Activated CD8-positive, alpha-beta memory T cell treated with anti-CD3 and anti-CD28 coated beads for 1 hour (primary cell): ENCODE data around the gene SLC45A3.

Experiments
- DNase-seq, 2 donors: peaks; one replicate each; pipeline ENCODE4 v3.0.0-alpha.2; 2020; ENCODE audit warnings: low read depth in 1 of 2; ENCODE audit errors: extremely low read depth in 1 of 2

Gene SLC45A3

DNA sequence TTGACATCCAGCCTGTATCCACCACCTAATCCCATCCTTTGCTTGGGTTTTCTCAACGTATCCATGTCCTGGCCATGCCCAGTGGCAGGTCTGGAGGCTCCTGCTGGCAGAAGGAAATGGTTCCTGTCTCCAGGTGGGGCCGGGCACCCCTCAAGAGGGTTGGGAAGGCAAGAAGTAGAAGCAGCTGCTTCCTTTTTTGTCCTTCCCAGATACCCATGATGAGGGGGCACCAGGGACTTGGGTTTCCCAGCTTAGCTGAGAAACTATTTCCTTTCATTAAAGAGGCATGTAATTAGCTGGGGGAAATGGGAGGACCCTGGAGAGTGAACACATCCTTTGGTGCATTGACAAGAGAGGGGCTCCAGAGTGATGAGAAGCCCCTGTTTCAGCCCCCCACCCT, 21.1 kb upstream of the SLC45A3 start:
- DNase-seq = no peak

DNA sequence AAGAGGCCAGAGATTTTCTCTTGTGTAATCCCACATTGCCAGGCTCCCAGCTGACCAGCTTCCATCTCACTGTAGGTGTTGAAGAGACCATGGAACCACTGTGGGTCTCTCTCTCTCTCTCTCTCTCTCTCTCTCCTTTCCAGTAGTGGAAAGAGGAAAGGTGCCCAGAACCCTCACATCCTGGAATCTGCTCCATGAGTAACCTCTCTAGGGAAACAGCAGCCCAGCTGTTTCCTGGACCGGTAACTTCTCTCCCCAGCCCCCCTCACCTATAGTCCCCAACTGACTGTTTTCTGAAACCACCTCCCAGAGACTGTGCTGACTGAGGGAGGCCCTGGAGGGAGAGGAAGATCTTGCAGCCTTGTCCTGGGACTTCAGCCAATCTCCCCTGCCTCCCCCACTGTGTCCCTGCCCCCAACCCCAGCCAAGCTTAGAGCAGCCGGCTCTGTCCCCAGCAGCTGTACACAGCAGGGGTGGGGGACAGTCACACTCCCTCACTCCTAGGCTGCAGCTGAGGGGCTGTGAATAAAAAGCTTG, 20.6 kb upstream of the SLC45A3 start:
- DNase-seq = no peak

GRCh38 chr1:205699416-205699815, 19.1 kb upstream of the SLC45A3 start:
- DNase-seq = no peak

DNA sequence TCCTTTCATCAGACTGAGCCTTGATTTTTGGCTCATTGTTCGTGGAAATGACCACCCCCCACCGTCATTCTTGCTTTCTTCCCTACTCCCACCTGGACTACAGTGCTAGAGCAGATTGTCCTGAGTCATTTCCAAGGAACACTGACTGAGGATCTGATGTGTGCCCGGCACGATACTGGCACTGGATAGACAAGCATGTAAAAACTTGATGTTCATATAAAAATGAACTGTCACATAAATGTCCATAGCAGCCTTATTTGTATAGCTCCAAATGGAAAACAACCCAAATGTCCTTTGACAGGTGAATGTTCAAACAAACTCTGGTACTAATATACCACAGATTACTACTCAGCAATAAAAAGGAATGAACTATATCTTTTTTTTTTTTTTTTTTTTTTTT, 18.6 kb upstream of the SLC45A3 start:
- DNase-seq = no peak

DNA sequence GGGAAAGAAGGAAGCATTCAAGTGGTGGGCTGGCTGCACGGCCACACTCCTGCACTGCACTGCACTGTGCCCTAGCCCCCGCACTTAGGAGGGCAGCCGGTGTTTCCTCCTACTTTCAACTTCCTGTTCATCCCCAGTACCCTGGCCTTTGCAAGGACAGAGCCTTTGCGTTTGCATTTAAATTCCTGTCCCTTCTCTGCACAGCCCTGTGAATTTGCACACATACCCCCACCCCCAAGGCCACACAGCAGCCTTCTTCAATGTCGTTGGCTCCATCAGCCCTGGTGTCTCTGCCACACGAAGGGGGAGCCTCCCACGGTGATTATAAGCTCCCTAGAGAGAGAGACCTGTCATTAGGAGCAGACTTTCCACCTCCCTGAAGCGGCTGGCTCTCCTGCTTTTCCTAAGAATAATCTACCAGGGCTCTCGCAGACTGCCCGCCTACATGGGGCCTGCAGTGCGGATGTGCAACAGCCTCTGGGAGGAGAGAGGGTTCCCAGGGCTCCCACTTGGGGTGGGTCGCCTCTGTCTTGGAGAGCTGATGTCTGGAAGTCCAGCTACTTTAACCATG, 13.2 kb upstream of the SLC45A3 start:
- DNase-seq = no peak

DNA sequence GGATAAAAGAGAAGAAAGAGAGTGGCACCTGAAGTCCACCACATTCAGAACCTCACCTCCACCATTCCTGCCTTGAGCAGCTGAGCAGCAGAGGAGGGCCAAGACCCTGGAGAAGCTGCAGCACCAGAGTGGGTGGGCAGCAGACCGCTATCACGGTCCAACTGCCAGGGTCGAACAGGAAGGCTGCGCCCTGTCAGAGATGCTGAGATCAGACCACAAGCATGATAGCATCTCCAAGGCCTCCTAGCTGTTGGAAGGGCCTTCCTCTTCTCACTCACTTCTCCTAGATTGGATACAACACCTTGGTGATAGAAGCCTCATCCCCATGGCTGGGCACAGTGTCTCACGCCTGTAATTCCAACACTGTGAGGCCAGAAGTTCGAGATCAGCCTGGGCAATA, 12.1 kb upstream of the SLC45A3 start:
- DNase-seq = no peak

- no peak for DNase-seq
These were observed 9.9 kb upstream of the SLC45A3 start for GRCh38 chr1:205690122-205690756.

GRCh38 chr1:205689479-205689878, 9.2 kb upstream of the SLC45A3 start:
- no peak for DNase-seq

GRCh38 chr1:205688171-205689080, 8.1 kb upstream of the SLC45A3 start:
- no peak for DNase-seq

DNA sequence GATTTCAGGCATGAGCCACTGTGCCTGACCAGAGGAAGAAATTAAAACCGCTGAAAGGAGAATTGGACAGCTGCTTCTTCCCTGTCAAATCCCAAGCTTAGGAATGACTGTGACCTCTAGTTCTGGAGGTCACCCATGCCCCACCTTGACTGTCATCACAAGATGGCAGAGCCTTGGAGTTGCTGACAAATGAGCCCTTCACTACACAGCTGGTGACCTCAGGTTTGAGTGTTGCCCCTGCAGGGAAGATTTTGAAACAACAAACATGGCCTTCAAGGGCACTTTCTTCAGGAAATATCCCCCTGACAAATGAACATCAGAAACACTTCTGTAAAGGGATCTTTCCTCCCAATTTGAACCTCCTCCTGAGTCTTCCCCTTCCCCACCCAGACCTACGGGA, 6.9 kb upstream of the SLC45A3 start:
- no peak for DNase-seq

- DNase-seq = no peak
These were observed 1.1 kb upstream of the SLC45A3 start for GRCh38 chr1:205681364-205681763.

DNA sequence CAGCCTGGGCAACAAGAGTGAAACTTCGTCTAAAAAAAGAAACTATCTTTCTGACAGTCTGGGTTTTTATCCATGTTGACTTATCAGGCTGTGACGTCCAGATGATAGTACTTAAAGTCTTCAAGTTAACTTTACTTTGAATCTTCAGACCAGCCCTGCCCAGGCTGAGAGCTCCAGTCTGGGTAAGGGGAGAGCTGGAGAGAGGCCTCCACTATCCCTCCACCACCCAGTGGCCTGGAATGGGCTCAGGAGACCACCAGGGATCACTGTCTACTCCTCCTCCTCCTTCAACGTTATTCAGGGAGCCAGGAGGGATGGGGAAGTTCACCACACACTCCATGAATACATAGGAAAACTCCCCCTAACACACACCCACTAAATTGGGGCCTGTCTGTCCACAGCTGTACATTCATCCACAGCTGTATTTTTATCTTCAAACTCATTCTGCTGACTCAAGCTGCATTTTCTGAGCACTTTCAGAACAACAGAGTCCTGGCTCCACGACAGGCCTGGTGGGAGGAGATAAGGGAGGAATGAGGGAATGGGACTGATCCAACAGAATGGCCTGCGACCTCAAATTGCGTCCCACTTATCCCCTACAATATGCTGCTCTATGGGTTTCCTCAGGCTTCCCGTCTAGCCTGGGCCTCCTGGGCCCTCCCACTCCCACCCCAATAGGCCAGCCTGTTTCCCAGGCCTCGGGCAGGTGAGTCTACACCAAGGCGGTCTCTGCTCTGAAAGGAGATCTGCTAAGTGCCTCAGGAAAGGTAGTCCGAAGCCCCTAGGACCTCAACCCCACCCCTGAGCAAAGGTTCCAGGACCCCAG, 1.8 kb downstream of the SLC45A3 start:
- DNase-seq = no peak

DNA sequence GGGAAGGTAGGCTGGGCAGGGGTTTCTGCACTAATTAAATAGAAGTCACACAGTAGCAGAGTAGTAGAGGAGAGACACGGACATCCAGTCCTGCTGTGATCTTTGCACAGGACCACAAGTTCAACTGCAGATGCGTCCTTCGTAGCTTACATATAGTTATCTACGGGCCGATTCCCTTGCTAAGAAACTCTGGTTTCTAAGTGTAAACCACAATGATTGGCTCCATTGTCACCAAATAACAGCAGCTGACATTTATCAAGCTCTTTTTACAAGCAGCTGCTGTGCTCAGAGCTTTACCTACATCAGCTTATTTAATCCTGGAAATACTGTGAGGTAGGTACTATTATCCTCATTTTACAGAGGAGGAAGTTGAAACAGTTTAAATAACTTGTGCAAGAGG, 3.1 kb downstream of the SLC45A3 start:
- no peak for DNase-seq

DNA sequence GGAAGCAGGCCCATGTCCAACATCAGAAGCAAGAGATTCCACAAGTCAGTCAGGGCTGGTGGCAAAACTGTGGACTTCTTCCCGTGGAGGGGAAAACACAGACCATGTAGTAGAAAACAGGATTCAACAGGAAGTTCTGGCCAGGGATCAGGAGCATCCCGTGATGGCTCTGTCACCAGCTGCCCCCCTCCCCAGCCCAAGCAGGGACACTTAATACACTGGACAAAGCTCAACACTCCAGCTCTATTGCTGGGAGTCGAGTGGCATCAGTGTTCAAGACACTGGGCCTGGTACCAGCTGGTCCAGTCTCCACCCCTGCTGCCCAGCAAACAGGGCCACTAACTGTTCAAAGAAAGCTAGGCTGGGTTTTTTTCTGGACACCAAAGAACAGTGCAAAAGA, 3.7 kb downstream of the SLC45A3 start:
- DNase-seq = no peak

DNA sequence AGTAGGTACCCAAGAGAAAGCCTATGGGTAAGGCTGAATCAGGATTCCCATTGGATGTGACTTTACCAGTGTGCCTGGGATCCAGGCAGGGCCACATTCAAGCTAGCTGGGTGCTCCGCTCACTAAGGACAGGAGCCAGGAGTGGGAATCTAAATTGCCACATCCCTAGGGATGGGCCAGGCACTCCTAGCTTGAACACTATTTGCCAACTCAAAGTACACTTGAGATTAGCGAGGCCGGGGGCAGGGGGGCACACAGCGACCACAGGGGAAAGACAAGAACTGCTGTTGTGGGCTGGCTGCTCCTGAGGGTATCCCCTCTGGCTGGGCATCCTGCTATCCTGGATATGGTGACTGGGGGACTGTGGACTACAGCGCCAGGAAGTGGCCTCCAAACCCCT, 4.3 kb downstream of the SLC45A3 start:
- no peak for DNase-seq

- no peak for DNase-seq
These were observed 5.1 kb downstream of the SLC45A3 start for GRCh38 chr1:205675247-205675646.

DNA sequence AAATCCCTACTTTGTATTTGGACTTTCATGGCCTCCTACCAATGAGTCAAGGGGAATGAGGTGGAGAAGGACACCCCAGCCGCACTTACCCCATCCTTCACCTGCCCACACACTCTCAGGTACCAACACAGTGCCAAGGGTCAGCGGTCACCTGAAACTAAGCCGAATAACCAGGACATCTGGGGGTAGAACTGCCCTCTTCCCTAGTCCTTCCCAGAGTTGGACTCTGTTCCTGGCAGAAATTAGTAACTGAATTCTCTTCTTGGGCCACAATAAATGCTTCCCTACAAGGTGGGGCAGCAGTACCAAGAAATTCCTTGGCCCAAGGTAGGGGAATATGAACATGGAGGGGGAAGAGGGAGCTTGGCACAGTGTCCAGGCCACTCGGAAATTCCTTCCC, 7.3 kb downstream of the SLC45A3 start:
- DNase-seq = no peak

DNA sequence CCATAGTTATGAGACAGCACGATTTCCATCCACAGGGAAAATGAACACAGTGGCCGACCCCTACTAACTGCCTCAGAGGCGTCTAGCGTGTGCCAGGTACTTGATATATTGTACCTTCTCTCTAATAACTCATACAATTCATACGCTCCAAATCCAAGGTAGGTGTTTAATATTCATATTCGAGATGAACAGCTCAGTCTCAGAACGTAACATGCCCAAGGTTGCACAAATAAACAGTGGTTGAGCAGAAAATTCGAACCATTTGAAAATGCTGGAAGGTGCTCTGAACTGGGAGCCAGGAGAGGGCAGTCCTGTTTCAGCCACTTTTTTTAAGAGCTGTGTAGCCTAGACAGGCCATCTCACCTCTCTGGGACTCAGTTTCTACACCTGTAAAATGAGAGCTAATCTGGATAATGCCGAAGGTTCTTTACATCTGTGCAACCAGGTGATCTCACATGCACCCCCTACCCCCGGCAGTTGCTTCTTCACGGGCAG, 7.9 kb downstream of the SLC45A3 start:
- no peak for DNase-seq

DNA sequence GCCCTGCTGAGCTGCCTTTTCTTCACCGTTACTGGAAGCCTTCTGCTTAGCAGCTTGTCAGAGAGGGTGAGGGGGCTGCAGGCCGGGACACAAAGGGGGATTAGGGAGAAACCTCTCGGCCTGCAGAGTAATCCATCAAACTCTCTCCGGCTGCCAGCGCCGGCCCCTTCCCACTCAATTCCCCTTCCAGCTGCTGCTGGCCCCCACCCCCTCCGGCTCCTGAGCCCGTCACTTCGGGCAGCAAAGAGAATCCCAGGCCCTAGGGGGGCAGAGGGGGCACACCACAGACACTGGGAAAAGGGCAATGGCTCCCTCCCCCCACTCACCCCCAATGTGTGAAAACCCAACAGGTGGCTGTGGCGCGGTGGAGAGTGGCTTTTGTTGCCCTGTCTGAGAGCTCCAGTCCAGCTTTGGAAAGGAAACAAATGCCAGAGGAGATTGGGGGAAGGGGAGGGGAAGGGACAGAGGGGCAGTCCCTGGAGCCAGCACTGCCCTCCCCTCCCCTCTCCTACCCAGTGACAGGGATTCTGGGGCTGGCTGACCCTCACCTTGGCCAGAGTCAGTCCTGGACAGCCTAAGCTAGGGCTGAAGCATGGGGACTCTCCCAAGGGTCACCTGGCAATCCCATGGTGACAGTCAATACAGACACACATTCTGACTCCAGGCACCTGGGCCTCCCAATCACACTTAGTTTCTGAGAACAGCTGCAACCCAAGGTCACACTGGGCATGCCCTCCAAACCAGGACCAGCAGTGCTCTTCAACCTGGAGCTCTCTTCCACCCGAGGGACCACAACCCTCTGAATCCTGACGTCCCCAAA, 9.5 kb downstream of the SLC45A3 start:
- DNase-seq = no peak

DNA sequence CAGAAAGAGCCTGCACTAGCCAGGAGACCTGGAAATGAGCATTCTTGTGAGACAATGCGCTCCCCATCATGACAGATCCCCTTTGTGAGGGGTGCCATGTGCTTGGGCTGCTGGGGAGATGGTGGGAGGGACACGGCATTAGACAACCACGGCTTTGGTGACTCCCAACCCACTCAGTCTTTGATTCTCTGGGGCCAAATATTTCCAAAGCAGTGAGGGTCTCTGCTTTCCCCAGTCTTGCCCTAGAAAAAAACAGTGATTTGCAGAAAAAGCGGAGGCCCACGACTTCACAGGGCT, 10.2 kb downstream of the SLC45A3 start:
- no peak for DNase-seq
